OCI-LY3 (cell line): ENCODE results near the gene SPATC1L.

ENCODE experiments used
- CTCF ChIP-seq: fragments of 200-600, 300-600 bp; sonication (generic); IDR thresholded peaks from 2 replicates; pipeline ENCODE4 v1.5.1; 2014; ENCODE audit warnings: antibody characterized with exemption, low read length, low read depth
- EZH2phosphoT487 ChIP-seq: fragments of 200-600 bp; shearing (Covaris generic); IDR thresholded peaks from 2 replicates; pipeline ENCODE4 v1.6.1; 2018; ENCODE audit warnings: antibody characterized with exemption, mixed run types, low read depth

GRCh38 chr21:46148106-46148505 lies 36.2 kb downstream of the SPATC1L start:
- TF ChIP-seq CTCF (no peak), EZH2phosphoT487 (no peak)
